ENCODE measurements around the gene CSNK1D.

DNA sequence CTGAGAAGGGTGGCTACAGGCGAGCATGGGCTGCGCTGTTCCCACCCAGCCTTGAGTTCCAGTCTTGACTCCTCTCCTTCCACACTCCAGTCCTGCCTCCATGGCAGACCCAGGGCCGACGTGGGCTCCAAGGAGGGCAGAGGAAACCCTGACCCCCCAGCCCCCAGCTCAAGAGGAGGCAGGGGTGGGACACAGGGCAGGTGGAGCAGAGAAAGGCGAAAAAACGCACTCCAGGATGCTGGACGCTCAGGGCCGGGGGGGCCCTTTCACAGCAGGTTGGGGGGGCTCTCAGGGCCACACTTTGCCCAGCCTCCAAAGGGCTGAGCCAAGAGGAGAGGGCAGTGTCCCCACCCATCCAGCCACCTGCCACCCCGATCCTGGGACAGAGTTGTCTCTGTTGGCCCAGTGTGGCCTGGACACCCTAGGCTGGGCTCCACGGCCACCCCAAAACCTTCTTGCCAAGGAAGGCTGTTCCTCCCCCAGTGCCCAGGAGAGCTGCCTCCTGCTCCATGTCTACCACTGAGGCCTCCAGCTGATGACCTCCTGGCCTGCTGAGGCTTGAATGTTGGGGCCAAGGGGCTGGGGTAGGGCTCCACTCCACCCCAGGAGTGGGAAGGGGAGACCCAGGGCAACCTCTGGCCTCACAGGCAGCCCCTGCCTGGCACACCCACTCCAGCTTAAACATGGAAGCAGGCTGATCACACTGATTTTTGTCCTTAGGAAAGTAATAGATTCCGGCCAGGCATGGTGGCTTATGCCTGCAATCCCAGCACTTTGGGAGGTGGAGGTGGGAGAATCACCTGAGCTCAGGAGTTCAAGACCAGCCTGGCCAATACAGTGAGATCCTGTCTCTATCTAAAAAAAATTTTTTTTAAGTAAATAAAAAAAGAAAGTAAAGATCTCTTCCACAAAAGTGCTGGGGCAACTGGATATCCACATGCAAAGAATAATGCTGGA is 53.5 kb downstream of the CSNK1D start:
- TF ChIP-seq, protein P1, sequence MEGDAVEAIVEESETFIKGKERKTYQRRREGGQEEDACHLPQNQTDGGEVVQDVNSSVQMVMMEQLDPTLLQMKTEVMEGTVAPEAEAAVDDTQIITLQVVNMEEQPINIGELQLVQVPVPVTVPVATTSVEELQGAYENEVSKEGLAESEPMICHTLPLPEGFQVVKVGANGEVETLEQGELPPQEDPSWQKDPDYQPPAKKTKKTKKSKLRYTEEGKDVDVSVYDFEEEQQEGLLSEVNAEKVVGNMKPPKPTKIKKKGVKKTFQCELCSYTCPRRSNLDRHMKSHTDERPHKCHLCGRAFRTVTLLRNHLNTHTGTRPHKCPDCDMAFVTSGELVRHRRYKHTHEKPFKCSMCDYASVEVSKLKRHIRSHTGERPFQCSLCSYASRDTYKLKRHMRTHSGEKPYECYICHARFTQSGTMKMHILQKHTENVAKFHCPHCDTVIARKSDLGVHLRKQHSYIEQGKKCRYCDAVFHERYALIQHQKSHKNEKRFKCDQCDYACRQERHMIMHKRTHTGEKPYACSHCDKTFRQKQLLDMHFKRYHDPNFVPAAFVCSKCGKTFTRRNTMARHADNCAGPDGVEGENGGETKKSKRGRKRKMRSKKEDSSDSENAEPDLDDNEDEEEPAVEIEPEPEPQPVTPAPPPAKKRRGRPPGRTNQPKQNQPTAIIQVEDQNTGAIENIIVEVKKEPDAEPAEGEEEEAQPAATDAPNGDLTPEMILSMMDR (IDR thresholded peaks at IDR 0.05): no peak
- no peak for TF ChIP-seq POLR2A (IDR thresholded peaks at IDR 0.05)
